ENCODE data around the gene NUTM2A. TPM values are rescaled to one million over a fixed set of nuclear protein-coding genes. Genes with fewer than 3 reads are reported as not detected.

The NUTM2A gene
- total RNA-seq, 1 donor from 2014 or later = 2.2 TPM

Other genes starting within 250 kb of the NUTM2A start
- not detected for gene FAM25A, start 205.2 kb upstream of the NUTM2A start, total RNA-seq
- 96.4 TPM for gene GLUD1, start 130.6 kb upstream of the NUTM2A start, total RNA-seq
- gene SHLD2, start 130.2 kb upstream of the NUTM2A start, total RNA-seq = 8.4 TPM
- gene NUTM2D, start 132.3 kb downstream of the NUTM2A start, total RNA-seq = 6.0 TPM